Cardiac ventricle fibroblast (primary cell): ENCODE results near the gene CROT. TPM values are rescaled to one million over a fixed set of nuclear protein-coding genes. Genes with fewer than 3 reads are reported as not detected.

Experiments used
- total RNA-seq: library from RNA; depleted of rRNA; stranded (reverse); fragments of >200 nt; gene quantifications from 2 replicates; pipeline ENCODE4 v1.2.3, GENCODE V29; 2015

Gene CROT, protein sequence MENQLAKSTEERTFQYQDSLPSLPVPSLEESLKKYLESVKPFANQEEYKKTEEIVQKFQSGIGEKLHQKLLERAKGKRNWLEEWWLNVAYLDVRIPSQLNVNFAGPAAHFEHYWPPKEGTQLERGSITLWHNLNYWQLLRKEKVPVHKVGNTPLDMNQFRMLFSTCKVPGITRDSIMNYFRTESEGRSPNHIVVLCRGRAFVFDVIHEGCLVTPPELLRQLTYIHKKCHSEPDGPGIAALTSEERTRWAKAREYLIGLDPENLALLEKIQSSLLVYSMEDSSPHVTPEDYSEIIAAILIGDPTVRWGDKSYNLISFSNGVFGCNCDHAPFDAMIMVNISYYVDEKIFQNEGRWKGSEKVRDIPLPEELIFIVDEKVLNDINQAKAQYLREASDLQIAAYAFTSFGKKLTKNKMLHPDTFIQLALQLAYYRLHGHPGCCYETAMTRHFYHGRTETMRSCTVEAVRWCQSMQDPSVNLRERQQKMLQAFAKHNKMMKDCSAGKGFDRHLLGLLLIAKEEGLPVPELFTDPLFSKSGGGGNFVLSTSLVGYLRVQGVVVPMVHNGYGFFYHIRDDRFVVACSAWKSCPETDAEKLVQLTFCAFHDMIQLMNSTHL
- total RNA-seq, result 9.1 and 16.4 TPM in 2 replicates

GRCh38 chr7:87345166-87345927, at the start of gene CROT:
Gene CROT (plus strand): TSS chr7:87345664. CDS start chr7:87349069, 3,405 bp downstream.

Other genes starting within 250 kb of the CROT start
- gene DMTF1, start 193.2 kb upstream of the CROT start, total RNA-seq, result 17.5 and 21.0 TPM in 2 replicates
- 52.6 and 56.2 TPM in 2 replicates for gene TMEM243, start 125.9 kb upstream of the CROT start, total RNA-seq
- gene ABCB4, start 130.0 kb downstream of the CROT start, total RNA-seq, result not detected in 2 replicates